Lower leg skin (tissue), 4 donors: ENCODE measurements around the gene ADAMTSL2. TPM values are rescaled to one million over a fixed set of nuclear protein-coding genes. Genes with fewer than 3 reads are reported as not detected.
"Not testable (repeated sequence)": the region's sequence is repeated elsewhere in the genome, so short reads cannot be mapped to it uniquely, and the experiment has no call there.

Experiments used
- DNase-seq, 2 donors: peaks; one replicate each; pipeline ENCODE4 v3.0.0-alpha.2; 2019; ENCODE audit warnings: low spot score in 2 of 2
- H3K4me3 ChIP-seq: fragments of 200-600 bp; sonication (generic); 2 replicates; pipeline ENCODE4 v1.5.1; 2017; ENCODE audit warnings: mild to moderate bottlenecking, low read depth; ENCODE audit not compliant: poor library complexity, severe bottlenecking
- POLR2A ChIP-seq, 2 donors: fragments of 450-650 bp; IDR thresholded peaks; one replicate each; pipeline ENCODE4 v1.6.1; 2016 to 2017; ENCODE audit warnings: antibody characterized with exemption in 2 of 2, mild to moderate bottlenecking in 1 of 2, moderate library complexity in 1 of 2
- WGBS, 2 donors: methylation state at CpG; one replicate each; pipeline ENCODE4 v1.1.5; 2018; 5-methylcytosine and 5-hydroxymethylcytosine counted together
- intact Hi-C: fragments of 100-400 bp; cut with DNase I; formaldehyde crosslinking; loops from one replicate; pipeline ENCODE4 v1.15.0; 2023; ENCODE audit warnings: low total_unique reads
- total RNA-seq, 4 donors: library from RNA; depleted of rRNA; stranded (reverse); fragments of >200 nt; gene quantifications; one replicate each; pipeline ENCODE4 v1.1.0, GENCODE V29; 2016
- TF ChIP-seq, protein P1 (sequence below), 3 donors: fragments of 450-650 bp; IDR thresholded peaks; one replicate each; pipeline ENCODE4 v1.5.1; 2016; ENCODE audit warnings: antibody characterized with exemption in 3 of 3, mild to moderate bottlenecking in 3 of 3, moderate library complexity in 2 of 3

Gene ADAMTSL2
- total RNA-seq, 4 donors from 2014 or later, result 0.08 to 1.5 (median 0.32) TPM; not detected in 1

DNA sequence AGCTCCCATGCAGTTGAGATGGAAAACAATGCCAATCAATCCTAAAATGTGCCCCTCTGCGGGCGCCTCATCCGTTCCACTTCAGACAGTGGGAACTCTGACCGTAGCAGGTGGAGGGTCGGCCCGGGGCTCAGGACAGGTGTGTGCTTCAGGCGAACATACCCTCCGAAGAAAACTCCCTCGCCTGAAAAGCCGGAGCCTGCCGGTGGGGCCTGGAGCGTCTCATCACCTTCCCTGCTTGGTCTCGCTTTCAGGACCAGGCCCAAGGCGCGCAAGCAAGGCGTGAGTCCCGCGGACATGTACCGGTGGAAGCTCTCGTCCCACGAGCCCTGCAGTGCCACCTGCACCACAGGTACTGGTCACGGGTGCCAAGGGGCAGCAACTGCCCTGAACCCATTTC, 26.4 kb downstream of the ADAMTSL2 start:
- no peak for DNase-seq
- no peak overlapping the region for H3K4me3 ChIP-seq
- 88 to 95% methylated on average over 21 to 22 of the region's 22 CpGs for WGBS, 2 donors
- intact Hi-C loops, result no loop called here
- TF ChIP-seq POLR2A (IDR thresholded peaks at IDR 0.05), result no peak
- TF ChIP-seq, protein P1, sequence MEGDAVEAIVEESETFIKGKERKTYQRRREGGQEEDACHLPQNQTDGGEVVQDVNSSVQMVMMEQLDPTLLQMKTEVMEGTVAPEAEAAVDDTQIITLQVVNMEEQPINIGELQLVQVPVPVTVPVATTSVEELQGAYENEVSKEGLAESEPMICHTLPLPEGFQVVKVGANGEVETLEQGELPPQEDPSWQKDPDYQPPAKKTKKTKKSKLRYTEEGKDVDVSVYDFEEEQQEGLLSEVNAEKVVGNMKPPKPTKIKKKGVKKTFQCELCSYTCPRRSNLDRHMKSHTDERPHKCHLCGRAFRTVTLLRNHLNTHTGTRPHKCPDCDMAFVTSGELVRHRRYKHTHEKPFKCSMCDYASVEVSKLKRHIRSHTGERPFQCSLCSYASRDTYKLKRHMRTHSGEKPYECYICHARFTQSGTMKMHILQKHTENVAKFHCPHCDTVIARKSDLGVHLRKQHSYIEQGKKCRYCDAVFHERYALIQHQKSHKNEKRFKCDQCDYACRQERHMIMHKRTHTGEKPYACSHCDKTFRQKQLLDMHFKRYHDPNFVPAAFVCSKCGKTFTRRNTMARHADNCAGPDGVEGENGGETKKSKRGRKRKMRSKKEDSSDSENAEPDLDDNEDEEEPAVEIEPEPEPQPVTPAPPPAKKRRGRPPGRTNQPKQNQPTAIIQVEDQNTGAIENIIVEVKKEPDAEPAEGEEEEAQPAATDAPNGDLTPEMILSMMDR (IDR thresholded peaks at IDR 0.05), result no peak

DNA sequence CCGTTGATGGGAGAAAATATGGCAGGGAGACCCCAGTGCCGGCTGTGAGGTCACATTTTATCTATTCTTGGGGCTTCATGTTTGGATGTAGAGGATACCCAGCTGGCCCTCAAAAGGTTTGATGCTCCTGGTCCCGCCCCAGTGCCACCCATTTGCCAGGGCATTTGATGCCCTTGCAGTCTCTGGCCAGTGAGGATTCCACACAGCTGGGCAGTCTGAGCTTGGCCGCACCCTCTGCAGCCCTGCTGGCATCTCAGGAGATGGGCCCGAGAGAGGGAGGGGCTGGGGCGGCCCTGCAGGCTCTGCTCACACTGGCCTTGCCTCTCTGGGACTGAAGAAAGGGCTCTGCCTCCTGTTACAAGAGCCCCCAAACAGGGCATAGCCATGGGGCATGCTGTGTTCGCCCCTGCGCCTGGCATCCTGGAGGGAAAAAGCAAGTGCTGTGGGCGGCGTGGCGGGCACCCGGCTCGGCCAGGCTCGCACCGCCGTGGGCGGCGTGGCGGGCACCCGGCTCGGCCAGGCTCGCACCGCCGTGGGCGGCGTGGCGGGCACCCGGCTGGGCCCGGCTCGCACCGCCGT, 27.6 kb downstream of the ADAMTSL2 start:
- no peak for DNase-seq
- H3K4me3 ChIP-seq, result no peak overlapping the region
- WGBS, 2 donors, result 93% methylated on average over 2 to 30 of the region's 32 CpGs
- intact Hi-C loops, result no loop called here
- TF ChIP-seq POLR2A (IDR thresholded peaks at IDR 0.05), result no peak
- TF ChIP-seq, protein P1 (IDR thresholded peaks at IDR 0.05), result no peak

DNA sequence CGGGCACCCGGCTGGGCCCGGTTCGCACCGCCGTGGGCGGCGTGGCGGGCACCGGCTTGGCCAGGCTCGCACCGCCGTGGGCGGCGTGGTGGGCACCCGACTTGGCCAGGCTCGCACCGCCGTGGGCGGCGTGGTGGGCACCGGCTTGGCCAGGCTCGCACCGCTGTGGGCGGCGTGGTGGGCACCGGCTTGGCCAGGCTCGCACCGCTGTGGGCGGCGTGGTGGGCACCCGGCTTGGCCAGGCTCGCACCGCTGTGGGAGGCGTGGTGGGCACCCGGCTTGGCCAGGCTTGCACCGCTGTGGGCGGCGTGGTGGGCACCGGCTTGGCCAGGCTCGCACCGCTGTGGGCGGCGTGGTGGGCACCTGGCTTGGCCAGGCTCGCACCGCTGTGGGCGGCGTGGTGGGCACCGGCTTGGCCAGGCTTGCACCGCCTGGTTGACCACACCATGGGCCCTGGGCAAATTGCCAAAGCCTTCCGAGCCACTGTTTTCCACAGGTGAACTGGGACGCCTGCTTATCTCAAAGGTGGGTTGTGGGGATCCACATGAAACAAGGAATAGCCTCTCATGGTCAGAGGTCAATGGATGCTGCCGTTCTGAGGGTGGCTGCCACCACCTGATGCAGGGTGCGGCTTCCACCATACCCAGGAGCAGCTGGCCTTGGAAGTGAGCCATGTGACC, 28.2 kb downstream of the ADAMTSL2 start:
- TF ChIP-seq, protein P1 (IDR thresholded peaks at IDR 0.05), result no peak
- no peak for TF ChIP-seq POLR2A (IDR thresholded peaks at IDR 0.05)
- no peak overlapping the region for H3K4me3 ChIP-seq
- 58 to 80% methylated on average over 4 to 24 of the region's 54 CpGs for WGBS, 2 donors
- DNase-seq, result no peak
- intact Hi-C loops, result no loop called here

DNA sequence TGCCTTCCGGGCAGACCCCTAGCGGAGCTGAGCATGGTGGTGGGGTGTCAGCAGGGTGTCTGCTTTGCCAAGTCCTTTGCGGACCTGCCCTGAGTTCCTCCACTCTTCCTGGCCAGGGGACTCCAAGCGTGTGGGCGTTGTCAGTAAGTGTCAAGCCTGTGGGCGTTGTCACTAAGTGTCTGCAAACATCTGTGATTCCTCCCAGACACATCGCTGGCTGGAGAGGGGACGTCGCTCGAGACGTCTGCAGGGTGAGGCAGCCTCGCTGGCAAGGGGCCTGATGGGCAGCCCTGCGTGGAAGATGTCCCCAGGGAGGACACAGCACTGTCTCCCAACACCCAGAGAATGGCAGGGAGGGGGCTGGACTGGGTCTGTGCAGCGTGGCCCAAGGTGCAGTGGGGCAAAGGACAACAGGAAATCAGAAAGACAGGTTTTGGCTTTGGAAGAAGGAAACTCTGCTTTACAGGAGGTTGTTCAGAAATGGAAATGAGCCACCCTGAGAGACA, 28.8 kb downstream of the ADAMTSL2 start:
- WGBS, 2 donors, result 5 to 15% methylated on average over 14 of the region's 14 CpGs
- intact Hi-C loops, result no loop called here
- TF ChIP-seq, protein P1 (IDR thresholded peaks at IDR 0.05), result no peak
- TF ChIP-seq POLR2A (IDR thresholded peaks at IDR 0.05), result no peak
- H3K4me3 ChIP-seq, result no peak overlapping the region
- peak in 1 of 2 donors; percentile 44 for DNase-seq

DNA sequence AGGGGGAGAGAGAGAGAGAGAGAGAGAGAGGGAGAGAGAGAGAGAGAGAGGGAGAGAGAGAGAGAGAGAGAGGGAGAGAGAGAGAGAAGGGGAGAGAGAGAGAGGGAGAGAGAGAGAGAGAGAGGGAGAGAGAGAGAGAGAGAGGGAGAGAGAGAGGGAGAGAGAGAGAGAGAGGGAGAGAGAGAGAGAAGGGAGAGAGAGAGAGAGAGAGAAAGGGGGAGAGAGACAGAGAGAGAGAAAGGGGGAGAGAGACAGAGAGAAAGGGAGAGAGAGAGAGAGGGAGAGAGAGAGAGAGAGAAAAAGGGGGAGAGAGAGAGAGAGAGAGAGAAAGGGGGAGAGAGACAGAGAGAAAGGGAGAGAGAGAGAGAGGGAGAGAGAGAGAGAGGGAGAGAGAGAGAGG, 29.3 kb downstream of the ADAMTSL2 start:
- DNase-seq, intact Hi-C loops, H3K4me3 ChIP-seq: not testable (repeated sequence)

DNA sequence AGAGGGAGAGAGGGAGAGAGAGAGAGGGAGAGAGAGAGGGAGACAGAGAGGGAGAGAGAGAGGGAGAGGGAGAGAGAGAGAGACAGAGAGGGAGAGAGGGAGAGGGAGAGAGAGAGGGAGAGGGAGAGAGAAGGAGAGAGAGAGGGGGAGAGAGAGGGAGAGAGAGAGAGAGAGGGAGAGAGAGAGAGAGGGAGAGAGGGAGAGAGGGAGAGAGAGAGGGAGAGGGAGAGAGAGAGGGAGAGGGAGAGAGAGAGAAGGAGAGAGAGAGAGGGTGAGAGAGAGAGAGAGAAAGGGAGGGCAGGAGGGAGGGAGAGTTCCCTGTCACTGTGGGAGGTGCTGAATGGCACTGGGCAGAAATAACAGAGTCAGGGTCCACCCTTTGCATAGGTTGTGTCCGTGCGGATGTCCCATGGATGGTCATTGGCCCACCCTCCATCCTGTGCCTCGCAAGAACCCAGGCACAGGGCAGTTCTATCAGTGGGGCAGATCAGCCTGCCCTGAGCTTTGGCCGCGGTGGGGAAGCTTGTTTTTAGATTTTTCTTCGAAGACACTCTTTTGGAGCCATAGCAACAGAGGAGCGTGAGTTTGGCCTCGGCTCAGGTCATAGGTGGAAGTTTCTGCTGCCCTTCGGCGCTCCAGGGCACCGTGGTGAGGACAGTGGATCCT, 30.1 kb downstream of the ADAMTSL2 start:
- WGBS, 2 donors, result 79 to 81% methylated on average over 11 of the region's 11 CpGs
- H3K4me3 ChIP-seq, result no peak overlapping the region
- TF ChIP-seq, protein P1 (IDR thresholded peaks at IDR 0.05), result no peak
- no peak for TF ChIP-seq POLR2A (IDR thresholded peaks at IDR 0.05)
- intact Hi-C loops, result no loop called here
- DNase-seq, result no peak
